HepG2 (cell line): Measurements from ENCODE around the gene KCNH6. TPM values are rescaled to one million over a fixed set of nuclear protein-coding genes. Genes with fewer than 3 reads are reported as not detected.
A peak's percentile ranks its signal among the peaks of the same experiment; 100 is the strongest.

Experiments used
- ATF4 ChIP-seq, 2 experiments: fragments of 450-650 bp in 1 of 2; sonication (generic) in 1 of 2; formaldehyde crosslinking; IDR thresholded peaks; 2 replicates each; pipeline versions ENCODE4 v1.5.0 to v1.8.0; 2020 to 2022; ENCODE audit warnings: mild to moderate bottlenecking in 1 of 2, missing genetic modification reagents in 1 of 2
- BRCA1 ChIP-seq: sonication (generic); formaldehyde crosslinking; IDR thresholded peaks from 2 replicates; pipeline ENCODE4 v1.4.0; 2020; ENCODE audit warnings: missing genetic modification reagents
- CENPBD1 ChIP-seq: sonication (generic); formaldehyde crosslinking; IDR thresholded peaks from 2 replicates; pipeline ENCODE4 v1.8.0; 2022; ENCODE audit warnings: missing genetic modification reagents, low read depth, mild to moderate bottlenecking, borderline replicate concordance
- FUBP1 ChIP-seq: sonication (generic); formaldehyde crosslinking; IDR thresholded peaks from 2 replicates; pipeline ENCODE4 v1.5.1; 2020; ENCODE audit warnings: missing genetic modification reagents, mild to moderate bottlenecking, borderline replicate concordance
- GMEB1 ChIP-seq: sonication (generic); formaldehyde crosslinking; IDR thresholded peaks from 2 replicates; pipeline ENCODE4 v1.5.1; 2020; ENCODE audit warnings: missing genetic modification reagents, mild to moderate bottlenecking, borderline replicate concordance
- HDAC1 ChIP-seq: sonication (generic); formaldehyde crosslinking; IDR thresholded peaks from 2 replicates; pipeline ENCODE4 v1.5.1; 2020; ENCODE audit warnings: mild to moderate bottlenecking, missing genetic modification reagents
- HES4 ChIP-seq: sonication (generic); formaldehyde crosslinking; IDR thresholded peaks from 2 replicates; pipeline ENCODE4 v1.9.0; 2021; ENCODE audit warnings: mild to moderate bottlenecking, missing genetic modification reagents, borderline replicate concordance
- KAT7 ChIP-seq: IDR thresholded peaks from 2 replicates; pipeline ENCODE4 v1.6.1; 2018; ENCODE audit warnings: borderline replicate concordance, missing compliant biosample characterization
- SMAD3 ChIP-seq: sonication (generic); formaldehyde crosslinking; IDR thresholded peaks from 2 replicates; pipeline ENCODE4 v1.4.0; 2020; ENCODE audit warnings: missing genetic modification reagents
- XBP1 ChIP-seq: sonication (generic); formaldehyde crosslinking; IDR thresholded peaks from 2 replicates; pipeline ENCODE4 v1.5.0; 2020; ENCODE audit warnings: missing genetic modification reagents
- ZBTB40 ChIP-seq, 2 experiments: fragments of 450-650 bp in 1 of 2; sonication (generic) in 1 of 2; formaldehyde crosslinking in 1 of 2; IDR thresholded peaks; 2 replicates each; pipeline versions ENCODE4 v1.6.1 to v1.8.0; 2016 to 2022; ENCODE audit warnings: antibody characterized with exemption in 1 of 2, mild to moderate bottlenecking in 1 of 2, missing genetic modification reagents in 1 of 2
- ZIK1 ChIP-seq: sonication (generic); formaldehyde crosslinking; IDR thresholded peaks from 2 replicates; pipeline ENCODE4 v1.5.0; 2020; ENCODE audit warnings: mild to moderate bottlenecking, low read depth, missing genetic modification reagents, borderline replicate concordance
- ZNF230 ChIP-seq: sonication (generic); formaldehyde crosslinking; IDR thresholded peaks from 2 replicates; pipeline ENCODE4 v1.4.0; 2020; ENCODE audit warnings: mild to moderate bottlenecking, missing genetic modification reagents
- ZNF709 ChIP-seq: sonication (generic); formaldehyde crosslinking; IDR thresholded peaks from 2 replicates; pipeline ENCODE4 v1.5.0; 2020; ENCODE audit warnings: mild to moderate bottlenecking, missing genetic modification reagents
- ZNF780A ChIP-seq: sonication (generic); formaldehyde crosslinking; IDR thresholded peaks from 2 replicates; pipeline ENCODE4 v1.8.0; 2022; ENCODE audit warnings: mild to moderate bottlenecking, missing genetic modification reagents, moderate library complexity
- polyA plus RNA-seq, 8 experiments: library from polyadenylated mRNA; depleted of rRNA in 3 of 8; stranded (reverse) in 7 of 8; unstranded in 1 of 8; fragments of >200 nt; fragmentation: Illumina TruSeq in 4 of 8; extraction: Trizol in 4 of 8; gene quantifications; 2 replicates each; pipeline versions ENCODE4 v1.2.1 to v1.2.3, GENCODE V29; 2011 to 2016; ENCODE audit warnings: low read depth in 4 of 8, missing spikeins in 1 of 8, mixed read lengths in 1 of 8; ENCODE audit not compliant: insufficient read depth in 1 of 8
- total RNA-seq, 5 experiments: library from RNA; depleted of rRNA; stranded (reverse); fragments of >200 nt; fragmentation: Illumina TruSeq; extraction: Trizol; gene quantifications; 2 replicates each; pipeline ENCODE4 v1.2.3, GENCODE V29; 2016; ENCODE audit warnings: low read depth in 1 of 5

Gene KCNH6
- total and polyA plus RNA-seq, 2 of the 13 experiments (the other 11 are each of a cell fraction or from before 2014, with no cell fraction given), result 0.05 to 0.18 TPM

- TF ChIP-seq GMEB1 (CRISPR knock-in tag), result peak; percentile 41; the same call in 1 of the 2 replicates
- TF ChIP-seq SMAD3 (CRISPR knock-in tag), result peak; percentile 35; the same call in 1 of the 2 replicates
- TF ChIP-seq ATF4 (CRISPR knock-in tag; IDR thresholded peaks at IDR 0.05), result no peak
- peak; percentile 84 for TF ChIP-seq HDAC1
- no peak for TF ChIP-seq ZIK1 (CRISPR knock-in tag)
- no peak for TF ChIP-seq ZNF709
- no peak for TF ChIP-seq ZNF780A (CRISPR knock-in tag)
- TF ChIP-seq KAT7 (CRISPR knock-in tag), result no peak
- TF ChIP-seq HES4 (CRISPR knock-in tag), result no peak
- no peak for TF ChIP-seq FUBP1 (CRISPR knock-in tag)
- TF ChIP-seq CENPBD1, result no peak
- no peak for TF ChIP-seq XBP1 (CRISPR knock-in tag)
- no peak for TF ChIP-seq ZNF230 (CRISPR knock-in tag)
- no peak for TF ChIP-seq BRCA1
- TF ChIP-seq ZBTB40 (IDR thresholded peaks at IDR 0.05), result no peak
- 0 out of 2 replicates have a peak, but pooled peaks have one; percentile 43 for TF ChIP-seq ZBTB40 (CRISPR knock-in tag; IDR thresholded peaks at IDR 0.05)
Measured at GRCh38 chr17:63579633-63580032, 56.5 kb downstream of the KCNH6 start (continued).
